IPS-18a (cell line): ENCODE results near the gene COP1.

ENCODE experiments used
- H3K27ac ChIP-seq: one replicate; pipeline ENCODE4 v1.5.1; 2013; ENCODE audit warnings: low read length
- H3K27me3 ChIP-seq: one replicate; pipeline ENCODE4 v1.6.1; 2013; ENCODE audit warnings: mild to moderate bottlenecking, low read length; ENCODE audit not compliant: control insufficient read depth, insufficient read depth
- H3K36me3 ChIP-seq: one replicate; pipeline ENCODE4 v1.6.1; 2013; ENCODE audit warnings: low read depth, low read length; ENCODE audit not compliant: control insufficient read depth
- H3K4me1 ChIP-seq: one replicate; pipeline ENCODE4 v1.6.1; 2013; ENCODE audit warnings: low read depth, low read length; ENCODE audit not compliant: control insufficient read depth
- H3K4me3 ChIP-seq: one replicate; pipeline ENCODE4 v1.5.1; 2013; ENCODE audit warnings: low read length
- H3K9ac ChIP-seq: one replicate; pipeline ENCODE4 v1.6.1; 2013; ENCODE audit warnings: mild to moderate bottlenecking, low read length, moderate library complexity
- H3K9me3 ChIP-seq: one replicate; pipeline ENCODE4 v1.6.1; 2013; ENCODE audit warnings: low read depth, low read length; ENCODE audit not compliant: control insufficient read depth

Gene COP1

GRCh38 chr1:175906370-175906769, 300.7 kb downstream of the COP1 start:
- Histone ChIP-seq H3K9ac (no peak overlapping the region), H3K9me3 (no peaks in the 10 kb centered on the region), H3K27me3 (peaks cover 96% of the 10 kb centered on the region), H3K27ac (no peak overlapping the region), H3K4me3 (no peak overlapping the region), H3K4me1 (no peaks in the 10 kb centered on the region), H3K36me3 (no peaks in the 10 kb centered on the region)

GRCh38 chr1:175904808-175905207, 302.3 kb downstream of the COP1 start:
- no peaks in the 10 kb centered on the region for H3K9me3 ChIP-seq
- H3K27me3 ChIP-seq: peaks cover 98% of the 10 kb centered on the region
- H3K4me1 ChIP-seq: no peaks in the 10 kb centered on the region
- no peak overlapping the region for H3K27ac ChIP-seq
- H3K36me3 ChIP-seq: no peaks in the 10 kb centered on the region
- no peak overlapping the region for H3K4me3 ChIP-seq
- H3K9ac ChIP-seq: no peak overlapping the region

- Histone ChIP-seq H3K9ac (no peak overlapping the region), H3K27me3 (peaks cover 100% of the 10 kb centered on the region), H3K36me3 (no peaks in the 10 kb centered on the region), H3K4me3 (no peak overlapping the region), H3K27ac (no peak overlapping the region), H3K9me3 (no peaks in the 10 kb centered on the region), H3K4me1 (no peaks in the 10 kb centered on the region)
These were observed 304.8 kb downstream of the COP1 start for GRCh38 chr1:175902281-175902680.

- H3K4me3 ChIP-seq: no peak overlapping the region
- no peaks in the 10 kb centered on the region for H3K4me1 ChIP-seq
- no peak overlapping the region for H3K27ac ChIP-seq
- peaks cover 96% of the 10 kb centered on the region for H3K27me3 ChIP-seq
- no peaks in the 10 kb centered on the region for H3K9me3 ChIP-seq
- H3K9ac ChIP-seq: no peak overlapping the region
- H3K36me3 ChIP-seq: no peaks in the 10 kb centered on the region
These were observed 305.8 kb downstream of the COP1 start for GRCh38 chr1:175901076-175901836.

- peaks cover 85% of the 10 kb centered on the region for H3K27me3 ChIP-seq
- no peak overlapping the region for H3K4me3 ChIP-seq
- H3K4me1 ChIP-seq: no peaks in the 10 kb centered on the region
- H3K36me3 ChIP-seq: no peaks in the 10 kb centered on the region
- no peaks in the 10 kb centered on the region for H3K9me3 ChIP-seq
- H3K9ac ChIP-seq: no peak overlapping the region
- H3K27ac ChIP-seq: no peak overlapping the region
These were observed 306.9 kb downstream of the COP1 start for GRCh38 chr1:175900171-175900570.

GRCh38 chr1:175895966-175896365, 311.1 kb downstream of the COP1 start:
- Histone ChIP-seq H3K27ac (no peak overlapping the region), H3K36me3 (no peaks in the 10 kb centered on the region), H3K4me3 (no peak overlapping the region), H3K4me1 (no peaks in the 10 kb centered on the region), H3K9me3 (no peaks in the 10 kb centered on the region), H3K27me3 (peaks cover 84% of the 10 kb centered on the region), H3K9ac (no peak overlapping the region)
